Breast epithelium (tissue), 3 donors: ENCODE results near the gene ZNF286A.

Experiments used
- POLR2A ChIP-seq: fragments of 450-650 bp; IDR thresholded peaks from one replicate; pipeline ENCODE4 v1.6.1; 2016; ENCODE audit warnings: antibody characterized with exemption, mild to moderate bottlenecking, moderate library complexity
- POLR2AphosphoS5 ChIP-seq, 3 donors: sonication (generic); formaldehyde crosslinking; IDR thresholded peaks; one replicate each; pipeline ENCODE4 v1.6.1; 2017; ENCODE audit warnings: antibody characterized with exemption in 3 of 3
- TF ChIP-seq, protein P1 (sequence below), 3 donors: fragments of 450-650 bp; IDR thresholded peaks; one replicate each; pipeline ENCODE4 v1.5.1; 2016 to 2017; ENCODE audit warnings: antibody characterized with exemption in 3 of 3, mild to moderate bottlenecking in 3 of 3, moderate library complexity in 3 of 3

DNA sequence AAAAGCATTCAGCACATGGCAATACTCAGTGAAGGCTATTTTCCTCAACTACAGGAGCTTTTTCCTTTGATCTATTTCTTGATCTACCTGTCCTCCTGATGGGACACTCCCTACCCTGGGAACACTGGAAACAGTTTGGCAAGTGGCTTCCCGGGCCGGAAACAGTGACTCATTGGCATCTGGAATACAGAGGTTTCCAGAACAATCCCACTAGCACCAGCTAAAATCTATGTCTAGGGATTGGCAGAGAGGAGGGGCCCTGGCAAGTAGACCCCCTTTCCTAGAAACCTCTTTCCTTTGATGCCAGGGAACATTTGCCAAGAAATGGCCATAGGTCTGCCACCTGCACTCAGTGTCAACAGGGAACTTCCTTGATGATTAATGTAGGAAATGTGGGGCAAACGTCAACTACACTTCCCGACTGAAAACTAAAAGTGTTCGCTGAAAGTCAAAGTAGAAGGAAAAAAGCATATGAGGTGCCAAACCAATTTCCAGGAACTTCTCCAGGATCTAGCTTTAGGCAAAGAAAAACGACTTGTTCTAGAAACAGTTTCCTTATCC, 49.6 kb upstream of the ZNF286A start:
- TF ChIP-seq, protein P1, sequence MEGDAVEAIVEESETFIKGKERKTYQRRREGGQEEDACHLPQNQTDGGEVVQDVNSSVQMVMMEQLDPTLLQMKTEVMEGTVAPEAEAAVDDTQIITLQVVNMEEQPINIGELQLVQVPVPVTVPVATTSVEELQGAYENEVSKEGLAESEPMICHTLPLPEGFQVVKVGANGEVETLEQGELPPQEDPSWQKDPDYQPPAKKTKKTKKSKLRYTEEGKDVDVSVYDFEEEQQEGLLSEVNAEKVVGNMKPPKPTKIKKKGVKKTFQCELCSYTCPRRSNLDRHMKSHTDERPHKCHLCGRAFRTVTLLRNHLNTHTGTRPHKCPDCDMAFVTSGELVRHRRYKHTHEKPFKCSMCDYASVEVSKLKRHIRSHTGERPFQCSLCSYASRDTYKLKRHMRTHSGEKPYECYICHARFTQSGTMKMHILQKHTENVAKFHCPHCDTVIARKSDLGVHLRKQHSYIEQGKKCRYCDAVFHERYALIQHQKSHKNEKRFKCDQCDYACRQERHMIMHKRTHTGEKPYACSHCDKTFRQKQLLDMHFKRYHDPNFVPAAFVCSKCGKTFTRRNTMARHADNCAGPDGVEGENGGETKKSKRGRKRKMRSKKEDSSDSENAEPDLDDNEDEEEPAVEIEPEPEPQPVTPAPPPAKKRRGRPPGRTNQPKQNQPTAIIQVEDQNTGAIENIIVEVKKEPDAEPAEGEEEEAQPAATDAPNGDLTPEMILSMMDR (IDR thresholded peaks at IDR 0.05): no peak
- TF ChIP-seq POLR2AphosphoS5 (IDR thresholded peaks at IDR 0.05) (peak; percentile 27 to 61 (median 45)), POLR2A (no peak)
